HG02884 (cell line): ENCODE results near the gene FBLIM1.

Experiments used
- ATAC-seq: cut with Tn5 transposase; IDR thresholded peaks from one replicate; pipeline ENCODE4 v1.9.1; 2021; ENCODE audit warnings: mild to moderate bottlenecking, moderate library complexity; ENCODE audit not compliant: unreplicated experiment

The FBLIM1 gene

DNA sequence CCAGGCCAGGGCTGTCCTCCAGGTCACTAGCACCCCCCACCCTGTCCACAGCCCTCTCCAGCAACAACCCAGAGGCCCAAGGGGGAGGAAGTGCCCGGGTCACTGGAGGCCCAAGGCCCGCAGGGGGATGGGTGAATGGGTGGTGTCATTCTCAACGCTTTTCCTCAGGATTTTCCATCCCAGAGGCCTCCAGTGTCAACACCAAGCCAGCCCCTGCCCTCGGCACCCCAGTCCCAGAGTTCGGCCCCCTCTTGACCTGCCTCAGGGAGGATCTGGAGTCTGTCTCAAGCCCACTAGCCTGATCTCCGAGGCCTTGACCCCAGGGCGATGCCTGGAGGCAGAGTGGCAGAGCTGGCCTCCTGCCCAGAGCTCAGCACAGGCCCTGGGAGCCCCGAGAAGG, 11.2 kb upstream of the FBLIM1 start:
- ATAC-seq = no peak

DNA sequence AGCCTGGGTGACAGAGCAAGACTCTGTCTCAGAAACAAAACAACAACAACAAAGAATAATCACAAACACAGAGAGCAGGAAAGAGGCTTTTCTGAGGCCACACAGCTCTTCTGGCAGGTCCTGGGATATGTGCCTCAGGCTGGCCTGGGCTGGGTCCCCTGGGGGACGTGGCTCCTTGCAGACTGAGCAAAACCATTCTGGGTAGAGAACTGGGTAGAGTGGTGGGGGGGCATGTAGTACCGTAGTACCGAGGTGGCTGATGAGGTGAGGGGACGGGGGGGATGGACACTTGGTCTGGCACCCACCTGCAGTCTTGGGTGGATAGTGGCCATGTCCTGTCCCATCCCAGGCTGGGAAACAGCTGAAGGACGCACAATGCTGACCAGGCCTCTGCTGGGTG, 10.3 kb upstream of the FBLIM1 start:
- ATAC-seq = no peak

DNA sequence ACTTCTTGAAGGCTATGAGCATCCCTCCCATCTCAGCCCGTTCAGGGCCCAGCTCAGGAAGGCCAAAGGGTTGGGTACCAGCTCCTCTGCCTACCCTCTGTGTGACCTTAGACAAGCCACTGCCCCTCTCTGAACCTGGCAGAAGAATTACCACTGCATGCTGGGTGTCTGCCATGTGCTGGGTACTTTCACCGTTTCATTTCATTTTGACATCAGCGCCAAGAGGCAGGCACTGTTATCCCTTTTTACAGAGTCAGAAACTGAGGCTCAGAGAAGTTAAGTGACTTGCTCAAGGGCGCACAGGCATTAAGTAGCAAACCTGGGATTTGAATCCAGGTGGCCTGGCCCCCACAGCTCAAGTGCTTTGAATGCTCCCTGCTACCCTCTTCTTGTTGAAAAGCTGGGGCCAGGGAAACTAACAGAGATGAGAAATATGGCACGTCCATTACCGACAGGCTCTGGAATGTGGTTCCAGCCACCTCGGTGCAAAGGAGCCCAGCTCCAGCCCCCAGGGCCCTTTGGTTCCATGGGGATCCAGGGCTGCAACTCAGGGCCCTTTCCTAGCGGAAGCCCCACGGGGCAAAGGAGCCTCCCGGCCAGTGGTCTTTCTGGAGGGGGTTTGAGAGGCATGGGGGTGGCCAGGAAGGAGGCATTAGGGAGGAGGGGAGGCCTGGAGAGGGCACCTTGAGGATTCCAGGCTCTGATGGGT, 9.8 kb upstream of the FBLIM1 start:
- no peak for ATAC-seq

DNA sequence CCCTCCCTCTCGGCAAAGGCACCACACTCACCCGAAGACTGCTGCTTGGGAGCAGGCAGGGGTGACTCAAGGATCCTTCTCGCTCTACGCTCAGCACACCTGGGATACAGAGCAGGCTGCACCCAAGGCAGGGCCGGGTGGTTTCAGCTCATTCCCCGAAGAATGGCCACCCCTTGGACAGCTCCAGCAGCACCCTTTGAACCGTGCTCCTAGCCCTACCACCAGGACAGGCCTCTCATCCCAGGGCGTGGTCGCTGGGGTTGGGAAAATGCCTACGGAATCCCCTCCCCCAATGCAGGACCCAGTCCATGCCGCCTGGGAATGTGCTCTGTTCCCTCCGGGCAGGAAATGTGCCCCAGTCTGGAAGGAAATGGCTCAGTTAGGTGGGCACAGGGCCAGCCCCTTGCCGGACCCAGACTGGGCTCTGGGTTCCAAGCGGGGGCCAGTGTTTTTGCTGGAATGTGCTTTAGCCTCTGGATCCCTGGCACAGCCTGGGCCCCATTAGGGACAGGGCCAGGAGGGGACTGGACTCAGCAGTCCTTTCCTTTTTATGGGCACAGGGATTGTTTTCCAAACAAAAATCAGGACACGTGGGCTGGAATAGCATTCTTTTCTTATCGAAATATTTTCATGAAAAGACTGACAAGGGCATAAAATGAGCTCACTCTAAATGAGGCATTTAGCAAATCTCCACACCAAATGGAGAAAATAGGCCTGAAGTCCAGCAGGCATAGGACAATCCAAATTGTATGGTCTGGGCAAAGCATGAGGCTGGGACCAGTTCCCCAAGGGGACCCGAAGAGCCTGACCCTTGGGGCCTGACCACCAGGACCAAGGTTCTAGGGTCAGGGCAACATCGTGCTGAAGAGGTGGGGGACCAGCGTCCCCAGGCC, 8.9 kb upstream of the FBLIM1 start:
- no peak for ATAC-seq

DNA sequence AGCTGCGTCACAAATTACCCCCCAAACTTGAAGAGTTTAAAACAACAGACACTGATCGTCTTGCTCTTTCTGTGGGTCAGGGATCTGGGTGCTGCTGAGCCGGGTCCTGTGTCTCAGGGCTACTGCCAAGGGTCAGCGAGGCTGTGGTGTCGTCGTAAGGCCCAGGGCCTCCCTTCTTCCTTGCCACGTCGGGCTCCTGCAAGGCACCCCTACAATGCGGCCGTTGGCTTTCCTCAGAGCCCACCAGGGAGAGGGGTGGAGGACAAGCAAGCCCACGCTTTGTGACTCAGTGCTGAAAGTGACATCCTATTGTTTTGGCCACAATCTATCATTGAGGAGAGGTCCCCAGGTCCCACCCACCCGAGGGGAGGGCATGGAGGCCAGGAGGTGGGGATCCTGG, 7.7 kb upstream of the FBLIM1 start:
- no peak for ATAC-seq

DNA sequence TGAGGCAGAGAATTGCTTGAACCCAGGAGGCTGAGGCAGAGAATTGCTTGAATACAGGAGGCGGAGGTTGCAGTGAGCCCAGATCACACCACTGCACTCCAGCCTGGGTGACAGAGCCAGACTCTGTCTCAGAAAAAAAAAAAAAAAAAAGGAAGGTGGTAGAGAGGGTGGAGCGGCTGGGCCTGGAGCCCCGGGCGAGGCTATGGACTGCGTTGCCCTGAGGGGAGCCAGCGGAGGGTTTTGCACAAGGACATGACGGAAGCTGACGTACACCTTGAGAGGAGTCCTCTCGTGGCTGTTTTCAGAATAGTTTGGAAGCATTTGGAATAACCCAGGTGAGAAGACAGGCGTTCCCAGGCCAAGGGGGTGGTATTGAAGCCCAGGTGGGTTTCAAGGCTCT, 6.9 kb upstream of the FBLIM1 start:
- no peak for ATAC-seq

DNA sequence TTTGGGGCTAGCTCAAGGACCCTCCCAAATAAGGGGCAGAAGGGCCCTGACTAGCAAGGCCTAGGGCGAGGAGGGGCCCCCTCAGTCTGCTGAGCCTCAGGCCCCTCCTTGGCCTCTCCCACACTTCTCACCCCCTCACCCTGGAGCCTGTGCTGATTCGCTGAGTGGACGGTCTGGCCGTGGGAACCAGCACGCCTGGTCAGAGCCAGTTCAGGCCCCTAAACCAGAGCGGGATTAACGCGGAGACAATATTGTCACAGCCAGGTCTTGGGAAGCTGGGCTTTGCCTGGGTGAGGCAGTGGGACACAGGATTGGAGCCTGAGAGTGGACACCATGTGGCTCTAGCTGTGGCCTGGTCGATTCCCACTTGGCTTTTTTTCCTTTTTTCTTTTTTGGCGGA, 4.8 kb upstream of the FBLIM1 start:
- ATAC-seq = no peak

DNA sequence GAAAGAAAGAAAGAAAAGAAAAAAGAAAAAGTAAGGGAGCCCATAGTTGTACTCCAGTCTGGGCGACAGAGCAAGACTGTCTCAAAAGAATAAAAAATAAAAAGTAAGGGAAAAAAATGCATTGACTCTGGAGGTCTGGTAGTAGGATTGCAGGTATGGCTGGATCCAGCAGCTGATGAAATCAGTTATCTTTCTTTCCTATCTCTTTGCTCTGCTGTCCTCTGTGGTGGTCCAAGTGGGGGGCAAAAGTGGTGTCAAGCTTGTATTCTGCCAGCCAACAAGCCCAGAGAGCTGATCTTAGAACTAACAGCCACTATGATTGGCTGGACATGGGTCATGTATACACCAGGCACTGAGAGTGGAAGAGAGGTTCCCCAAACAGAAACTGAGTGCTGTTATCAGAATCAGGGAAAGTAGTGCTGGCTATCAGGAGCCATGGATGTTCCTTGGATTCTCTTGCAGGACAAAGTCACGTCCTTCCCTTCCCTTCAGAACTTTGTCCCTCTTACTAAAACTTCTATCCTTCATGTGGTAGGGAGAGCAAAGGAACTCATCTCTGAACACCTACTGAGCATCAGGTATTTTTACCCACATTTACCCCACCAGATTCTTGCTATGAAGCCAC, 3.5 kb upstream of the FBLIM1 start:
- ATAC-seq = no peak

DNA sequence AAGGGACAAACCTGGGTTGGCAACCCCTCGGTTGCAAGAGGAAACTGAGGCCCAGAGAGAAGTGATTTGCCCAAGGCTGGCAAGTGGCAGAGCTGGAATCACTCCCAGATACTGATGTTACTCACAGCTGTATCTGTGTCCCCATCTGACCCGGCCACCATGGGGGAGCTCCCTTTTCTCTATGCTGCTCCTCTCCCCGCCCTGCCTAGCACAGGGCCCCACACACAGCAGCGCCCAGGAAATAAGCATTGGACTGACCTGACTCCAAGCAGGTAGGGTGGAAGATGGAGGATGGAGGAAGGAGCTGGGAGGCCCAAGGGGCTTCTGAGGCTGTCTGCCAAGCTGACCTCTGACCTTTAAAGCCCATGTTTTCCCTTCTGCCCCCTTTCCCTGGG, 3.0 kb upstream of the FBLIM1 start:
- no peak for ATAC-seq

DNA sequence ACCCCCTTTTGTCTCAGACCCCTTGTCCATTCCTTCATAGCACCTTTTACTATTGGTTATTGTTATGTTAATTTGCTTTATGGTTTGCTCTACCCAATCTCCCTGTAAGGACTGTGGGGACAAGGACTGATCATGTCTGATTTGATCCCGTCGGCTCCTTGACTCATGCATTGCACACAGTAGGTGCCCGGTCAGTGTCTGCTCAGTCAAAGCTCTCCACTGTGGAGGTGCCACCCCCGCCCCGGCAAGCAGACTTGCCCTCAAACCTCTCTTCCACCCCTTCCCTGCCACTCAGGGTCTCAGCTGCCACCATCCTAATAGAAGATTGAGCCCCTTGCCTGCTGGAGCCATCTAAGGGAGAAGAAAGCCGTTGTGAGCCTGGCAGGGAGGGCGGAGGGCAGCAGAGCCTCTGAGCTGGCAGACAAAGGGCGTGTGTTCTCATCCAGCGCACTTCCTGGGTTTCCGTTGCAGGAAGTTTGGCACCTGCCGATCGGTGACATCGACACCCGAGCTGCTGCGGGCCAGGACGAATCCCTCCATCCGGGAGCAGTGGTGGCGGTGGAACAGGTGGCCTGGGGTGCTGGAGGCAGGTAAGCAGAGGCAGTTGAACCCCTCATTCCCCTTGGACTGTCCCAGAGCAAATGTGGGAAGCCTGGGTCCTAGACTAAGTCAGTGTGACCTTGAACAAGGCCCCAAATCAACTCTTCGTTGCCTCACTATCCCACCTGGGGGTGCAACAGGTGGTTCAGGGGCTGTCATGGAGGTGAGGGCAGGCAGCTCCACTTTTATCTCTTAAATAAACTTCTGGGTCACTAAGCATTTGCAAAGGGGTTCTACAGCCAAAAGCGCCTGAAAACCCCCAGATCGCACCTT, 2.2 kb upstream of the FBLIM1 start:
- no peak for ATAC-seq

DNA sequence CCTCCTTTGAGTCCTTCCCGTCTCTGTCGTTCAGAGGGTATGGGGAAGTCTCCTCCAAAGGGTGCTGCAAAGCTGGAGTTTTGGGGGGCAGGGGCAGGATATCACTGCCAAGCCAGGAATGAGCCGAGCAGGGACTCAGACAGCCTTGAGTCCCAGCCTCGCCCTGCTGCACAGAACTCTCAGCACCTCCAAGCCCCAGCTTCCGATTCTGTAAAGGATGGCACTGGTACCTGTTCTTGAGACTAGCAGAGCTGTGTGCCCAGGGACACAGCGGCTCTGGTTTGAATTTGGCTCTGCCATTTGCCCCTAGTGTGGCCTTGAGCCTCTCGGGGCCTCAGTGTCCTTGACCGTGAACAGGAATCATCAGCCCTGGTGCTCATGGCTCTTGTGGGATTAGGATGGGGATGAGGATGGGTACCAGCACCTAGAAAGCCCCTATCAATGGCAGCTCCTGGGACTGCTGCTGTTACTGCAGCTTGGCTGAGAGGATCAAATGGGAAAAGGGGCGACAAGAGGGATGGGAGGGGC, 1.5 kb upstream of the FBLIM1 start:
- no peak for ATAC-seq

DNA sequence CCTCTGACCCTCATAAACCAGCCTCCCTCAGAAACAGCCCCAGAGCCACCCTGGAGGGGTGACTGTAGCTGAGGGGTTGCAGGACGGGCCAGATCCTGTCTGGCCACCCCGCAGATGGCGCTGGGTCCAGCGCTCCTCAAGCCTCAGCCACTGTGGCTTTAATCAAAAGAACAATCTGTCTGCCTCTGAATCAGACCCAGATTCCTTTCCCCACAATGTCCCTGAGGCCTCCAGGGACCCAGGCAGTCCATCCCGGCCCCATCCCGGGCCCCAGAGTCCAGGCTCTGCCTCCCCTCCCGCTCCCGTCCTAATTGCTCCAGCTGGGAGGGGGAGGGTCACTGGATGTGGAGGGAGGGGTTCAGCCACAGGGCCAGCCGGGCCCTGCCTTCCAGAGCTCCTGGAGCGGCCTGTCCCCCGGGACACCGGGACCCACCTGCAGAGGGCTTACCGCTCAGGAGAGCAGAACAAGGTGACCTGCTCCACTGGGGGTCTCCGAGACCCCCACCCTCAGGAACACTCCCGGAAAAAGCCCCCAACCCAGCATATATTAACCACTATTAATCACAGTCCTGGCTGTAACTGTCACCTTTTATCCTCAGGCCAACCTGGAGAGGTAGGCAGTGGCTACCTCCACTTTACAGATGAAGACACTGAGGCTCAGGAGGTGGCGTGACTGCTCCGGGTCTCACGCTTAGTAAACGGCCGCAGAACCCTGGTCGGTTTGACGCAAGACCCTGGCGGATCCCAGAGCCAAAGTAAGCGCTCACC, 836 bp upstream of the FBLIM1 start:
- ATAC-seq = no peak

DNA sequence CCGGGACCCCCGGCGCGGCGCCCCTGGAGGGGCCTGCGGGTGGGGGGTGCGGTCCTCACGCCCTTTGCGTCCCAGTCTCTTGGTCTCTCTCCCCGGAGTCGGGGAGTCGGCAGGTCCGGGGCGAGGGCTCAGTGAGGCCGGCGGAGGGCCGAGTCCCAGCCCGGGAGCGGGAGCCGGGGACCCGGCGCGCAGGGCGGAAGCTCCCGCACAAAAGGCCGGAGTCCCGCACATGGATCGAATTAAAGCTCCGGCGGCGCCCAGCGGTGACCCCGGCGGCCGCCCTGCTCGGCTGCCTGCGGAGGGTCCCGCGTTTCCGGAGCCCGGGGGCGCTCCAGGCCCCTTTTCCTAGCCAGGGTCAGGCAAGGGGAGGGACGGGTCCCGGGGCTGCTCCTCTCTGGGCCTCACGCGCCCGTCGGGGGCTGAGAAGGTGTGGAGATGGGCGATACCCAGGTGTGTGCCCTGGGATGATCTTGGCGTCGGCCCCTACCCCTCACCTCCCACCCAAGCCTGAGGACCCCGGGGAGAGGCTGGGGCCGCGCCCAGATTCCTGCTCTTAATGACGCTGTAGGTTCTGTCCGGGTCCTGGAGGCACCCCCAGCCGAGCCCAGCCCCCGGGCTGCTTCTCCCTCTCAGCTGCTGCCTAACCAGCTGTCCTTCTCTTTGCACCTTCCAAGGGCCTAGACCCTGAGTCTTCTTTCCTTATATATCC, 512 bp downstream of the FBLIM1 start:
- ATAC-seq = no peak

DNA sequence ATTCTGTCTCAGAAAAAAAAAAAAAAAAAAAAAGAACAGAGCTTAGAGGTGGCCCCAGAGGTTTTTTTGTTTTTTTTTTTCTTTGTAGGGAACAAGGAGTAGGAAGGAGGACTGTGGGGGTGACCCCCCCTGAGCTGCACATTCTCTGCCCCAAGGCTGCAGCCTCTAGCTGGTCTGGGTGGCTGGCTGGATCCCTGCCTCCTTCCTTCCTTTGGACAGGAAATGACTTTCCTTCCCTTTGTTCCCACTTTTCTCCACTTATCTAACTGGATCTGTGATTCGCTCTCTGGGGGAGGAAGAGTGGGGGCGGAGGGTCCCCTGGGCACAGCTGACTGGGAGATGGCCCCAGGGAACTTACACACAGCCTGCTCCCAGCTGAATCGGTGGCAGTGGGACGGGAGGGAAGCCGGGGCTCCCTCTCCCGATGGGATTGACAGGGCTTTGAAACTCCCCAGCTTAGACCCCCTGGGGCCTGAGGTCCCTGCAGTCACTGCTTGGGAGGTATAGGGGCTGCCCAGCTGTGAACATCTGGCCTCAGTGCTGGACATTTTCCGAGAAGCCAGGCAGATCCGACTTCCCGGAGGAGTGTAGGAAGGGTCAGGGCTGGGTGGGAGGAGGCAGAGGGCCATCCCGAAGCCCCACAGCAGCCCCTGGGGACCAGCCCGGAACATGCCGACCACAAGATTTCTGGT, 2.1 kb downstream of the FBLIM1 start:
- no peak for ATAC-seq

DNA sequence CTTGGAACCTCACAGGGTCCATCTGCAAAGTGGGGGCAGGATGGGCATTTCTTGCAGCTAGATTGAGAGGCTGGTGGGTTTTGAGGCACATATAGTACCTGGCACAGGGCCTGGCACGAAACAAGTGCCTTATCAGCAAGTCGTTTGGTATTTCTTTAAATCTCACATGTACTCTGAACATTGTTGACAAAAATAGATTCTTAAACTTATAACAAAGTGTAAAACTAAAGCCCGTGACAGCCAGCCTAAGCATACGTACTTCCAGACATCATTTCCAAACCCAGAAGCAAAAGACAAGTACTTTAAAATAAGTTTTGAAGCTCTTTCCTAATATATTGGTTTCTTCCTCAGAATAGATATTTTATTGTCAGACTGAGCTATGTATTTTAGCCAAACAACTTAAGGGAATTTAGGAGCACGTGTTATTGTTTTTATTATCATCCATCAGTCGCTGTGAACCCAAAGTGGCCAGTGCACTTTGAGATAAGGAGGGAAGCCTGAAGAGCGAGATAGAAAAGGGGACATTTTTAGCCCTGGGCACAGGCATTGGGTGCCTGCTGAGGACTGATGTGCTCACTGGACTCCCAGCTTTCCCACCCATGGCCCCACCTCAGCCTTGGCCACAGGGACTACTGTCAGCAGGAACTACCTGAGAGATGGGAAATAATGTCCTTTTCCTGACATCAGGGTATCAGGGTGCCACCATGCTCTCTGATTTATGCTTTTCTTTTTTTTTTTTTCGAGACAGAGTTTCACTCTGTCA, 3.0 kb downstream of the FBLIM1 start:
- ATAC-seq = no peak

DNA sequence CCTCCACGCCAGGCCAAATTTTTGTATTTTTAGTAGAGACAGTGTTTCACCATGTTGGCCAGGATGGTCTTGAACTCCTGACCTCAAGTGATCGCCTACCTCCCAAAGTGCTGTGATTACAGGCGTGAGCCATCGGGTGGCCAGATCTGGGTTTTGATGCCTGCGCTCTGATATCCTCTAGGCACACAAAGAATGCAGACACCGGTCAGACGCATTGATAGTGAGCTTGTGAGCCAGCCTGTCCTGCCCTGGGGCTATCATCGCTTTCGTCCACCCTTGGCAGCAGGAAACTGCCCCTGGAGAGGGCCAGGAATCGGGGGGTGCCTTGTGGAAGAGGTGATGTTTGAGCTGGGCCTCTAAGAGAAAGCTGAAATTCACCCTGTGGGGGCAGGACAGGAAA, 4.0 kb downstream of the FBLIM1 start:
- no peak for ATAC-seq

DNA sequence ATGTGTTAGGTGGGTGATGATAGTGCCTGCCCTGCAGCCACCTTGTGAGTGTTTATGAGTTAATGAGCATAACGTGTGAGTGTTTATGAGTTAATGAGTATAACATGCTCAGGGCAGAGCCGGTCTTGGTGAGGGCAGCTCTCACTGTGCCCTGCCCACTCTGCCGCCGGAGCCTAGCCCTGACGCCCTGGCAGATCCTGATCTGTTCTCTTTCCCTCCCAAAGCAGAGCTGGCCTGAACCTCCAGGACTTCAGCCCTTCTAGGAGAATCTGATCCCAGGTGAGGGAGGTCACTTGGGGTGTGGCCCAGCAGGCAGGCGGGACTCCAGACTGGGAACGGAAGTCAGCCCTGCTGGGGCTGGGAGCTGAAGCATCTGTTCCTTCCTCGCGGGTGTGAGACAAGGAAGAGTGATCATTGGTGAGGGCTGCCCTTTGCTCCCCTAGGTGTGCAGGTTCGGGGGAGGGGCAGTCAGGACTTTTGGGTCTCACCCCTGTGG, 5.7 kb downstream of the FBLIM1 start:
- ATAC-seq = no peak

DNA sequence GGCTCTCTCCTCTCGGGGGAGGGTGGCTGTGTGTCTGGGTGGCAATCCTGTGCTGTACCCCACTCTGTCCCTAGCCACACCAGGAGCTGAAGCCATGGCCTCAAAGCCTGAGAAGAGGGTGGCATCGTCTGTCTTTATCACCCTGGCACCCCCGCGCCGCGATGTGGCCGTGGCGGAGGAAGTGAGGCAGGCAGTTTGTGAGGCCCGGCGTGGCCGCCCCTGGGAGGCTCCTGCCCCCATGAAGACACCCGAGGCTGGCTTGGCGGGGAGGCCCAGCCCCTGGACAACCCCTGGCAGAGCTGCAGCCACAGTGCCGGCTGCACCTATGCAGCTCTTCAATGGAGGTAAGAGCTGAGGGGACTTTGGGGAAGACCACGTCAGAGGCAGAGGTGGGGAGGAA, 6.3 kb downstream of the FBLIM1 start:
- ATAC-seq = no peak
